GM18870 (cell line): ENCODE measurements around the gene CHID1.

Source experiments
- ATAC-seq: cut with Tn5 transposase; IDR thresholded peaks from one replicate; pipeline ENCODE4 v1.9.1; 2021; ENCODE audit warnings: moderate library complexity; ENCODE audit not compliant: unreplicated experiment

CHID1 gene

DNA sequence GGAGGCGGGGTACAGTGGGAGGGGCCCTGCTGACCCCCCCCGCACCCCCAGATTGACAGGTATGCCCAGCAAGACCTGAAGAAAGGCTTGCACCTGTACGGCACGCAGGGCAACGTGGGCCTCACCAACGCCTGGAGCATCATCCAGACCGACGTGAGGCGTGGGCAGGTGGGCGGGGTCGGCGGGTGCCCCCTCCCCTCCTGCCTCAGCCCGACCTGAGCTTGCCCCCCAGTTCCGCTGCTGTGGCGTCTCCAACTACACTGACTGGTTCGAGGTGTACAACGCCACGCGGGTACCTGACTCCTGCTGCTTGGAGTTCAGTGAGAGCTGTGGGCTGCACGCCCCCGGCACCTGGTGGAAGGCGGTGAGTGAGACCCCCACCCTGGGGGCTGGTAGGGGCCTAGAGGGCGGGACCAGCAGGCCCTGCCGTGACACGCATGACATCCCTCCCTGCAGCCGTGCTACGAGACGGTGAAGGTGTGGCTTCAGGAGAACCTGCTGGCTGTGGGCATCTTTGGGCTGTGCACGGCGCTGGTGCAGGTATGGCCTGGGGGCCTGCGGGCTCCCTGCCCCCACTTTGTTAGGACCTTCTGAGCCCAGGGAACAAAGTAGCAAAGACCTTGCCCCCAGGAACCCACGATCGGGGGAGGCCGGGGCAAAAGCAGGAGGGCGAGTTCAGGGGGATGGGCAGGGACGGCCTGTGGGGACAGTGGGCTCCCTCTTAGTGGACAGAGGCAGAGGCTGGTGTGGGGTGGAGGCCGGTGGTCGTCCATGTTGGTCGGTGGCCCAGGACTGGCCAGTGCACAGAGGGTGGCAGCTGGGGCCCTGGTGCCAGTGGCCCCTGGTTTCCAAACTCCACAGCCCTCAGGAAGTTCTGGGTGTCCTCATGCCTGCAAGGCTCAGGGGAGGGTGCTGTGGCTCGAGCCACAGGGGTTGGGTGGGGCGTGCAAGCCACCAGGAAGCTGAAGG lies 44.9 kb downstream of the CHID1 start:
- no peak for ATAC-seq

DNA sequence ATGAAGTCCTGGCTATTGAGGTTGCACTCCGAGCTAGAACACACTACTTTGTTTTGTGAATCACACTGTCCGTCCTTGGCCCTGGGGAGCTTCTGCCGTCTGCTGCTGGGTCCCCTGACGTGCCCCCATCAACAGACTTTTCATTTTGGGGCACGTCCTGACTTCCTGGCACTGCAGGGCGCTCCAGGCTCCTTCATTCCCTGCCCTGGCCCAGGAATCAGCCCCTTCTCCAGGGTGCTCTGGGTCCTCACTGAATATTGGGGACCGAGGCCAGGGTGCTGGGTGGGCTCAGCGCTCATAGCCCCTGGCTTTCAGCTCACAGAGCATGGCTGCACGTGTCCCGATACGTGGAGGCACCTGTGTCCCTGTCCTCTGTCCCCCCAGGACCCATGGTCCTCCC lies 45.7 kb downstream of the CHID1 start:
- no peak for ATAC-seq

DNA sequence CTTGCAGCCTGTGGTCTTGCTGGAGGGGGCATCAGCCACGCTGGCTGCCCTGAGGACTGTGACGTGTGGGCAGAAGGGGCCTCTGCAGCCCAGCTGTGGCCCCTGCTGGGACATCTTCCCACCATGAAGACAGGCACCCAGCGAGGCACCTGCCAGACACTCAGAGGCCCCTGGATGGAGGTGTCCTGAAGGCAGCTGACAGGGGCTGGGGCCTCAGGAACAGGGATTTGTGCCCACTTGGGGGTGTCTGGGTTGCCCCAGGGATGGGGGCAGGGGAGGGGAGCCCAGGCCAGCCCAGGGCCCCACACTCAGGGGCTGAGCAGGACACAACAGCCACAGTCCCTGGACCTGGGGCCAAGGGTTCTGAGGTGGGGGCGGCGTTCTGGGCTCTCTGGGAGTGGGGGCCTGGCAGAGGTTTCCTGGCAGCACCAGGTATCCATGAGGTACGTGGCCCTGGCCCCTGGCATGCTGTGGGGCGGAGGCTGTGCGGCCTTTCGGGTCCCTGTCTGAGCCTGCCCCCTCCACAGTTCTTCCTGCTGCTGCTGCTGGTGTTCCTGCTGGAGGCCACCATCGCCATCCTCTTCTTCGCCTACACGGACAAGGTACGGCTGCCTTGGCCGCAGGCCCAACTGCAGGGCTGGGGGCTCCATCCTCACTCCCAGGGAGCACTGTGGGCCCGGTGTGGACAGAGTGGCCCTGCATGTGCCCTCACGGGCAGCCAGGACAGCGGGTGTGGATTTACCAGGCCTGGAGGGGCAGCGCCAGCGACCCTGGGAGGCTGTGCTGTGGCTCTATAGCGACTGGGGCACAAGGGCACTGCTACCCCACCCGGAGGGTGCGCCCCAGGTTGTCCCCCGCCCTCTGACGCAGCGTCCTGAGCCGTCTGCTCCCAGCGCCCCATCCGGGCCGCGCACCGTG lies 46.4 kb downstream of the CHID1 start:
- ATAC-seq, result no peak

DNA sequence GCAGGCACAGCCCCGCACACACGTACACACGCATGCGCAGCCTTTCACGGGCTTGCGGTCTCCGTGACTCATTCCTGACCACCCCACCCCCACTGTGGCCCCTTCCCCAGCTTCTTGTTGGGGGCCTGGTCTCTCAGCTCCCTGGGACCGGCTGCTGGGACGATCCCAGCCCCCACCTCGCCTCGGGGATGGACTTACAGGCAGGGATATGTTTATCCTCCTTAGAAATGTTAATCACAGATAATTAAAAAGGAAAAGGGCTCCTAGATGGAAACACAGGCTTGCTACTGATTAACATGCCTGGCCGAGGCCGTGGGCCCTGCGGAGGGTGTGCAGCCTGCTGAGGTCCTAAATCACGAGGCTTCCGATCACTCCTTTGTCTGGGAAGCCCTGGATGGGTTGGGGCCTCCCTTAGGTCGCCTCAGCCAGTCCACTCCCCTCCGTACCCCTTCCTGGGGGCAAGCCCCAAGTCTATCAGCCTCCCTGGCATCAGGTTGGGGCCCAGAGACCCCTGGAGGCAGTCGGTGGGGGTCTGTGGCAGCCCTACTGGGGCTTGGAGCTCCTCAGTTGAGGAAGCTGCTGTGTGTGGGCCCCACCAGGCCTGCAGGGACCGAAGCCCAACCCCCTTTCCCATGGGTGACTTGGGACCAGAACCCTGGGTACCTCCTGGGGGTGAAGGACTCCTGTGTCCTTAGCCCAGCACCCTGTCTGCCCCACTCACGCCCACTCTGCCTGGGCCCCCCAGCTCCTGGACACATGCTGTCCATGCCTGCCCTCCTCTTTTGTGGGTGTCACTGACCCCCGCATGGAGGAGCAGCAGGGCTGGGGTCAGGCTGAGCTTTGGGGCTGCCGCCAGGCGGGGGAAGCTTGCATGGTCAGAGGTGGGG lies 47.3 kb downstream of the CHID1 start:
- ATAC-seq, result no peak

DNA sequence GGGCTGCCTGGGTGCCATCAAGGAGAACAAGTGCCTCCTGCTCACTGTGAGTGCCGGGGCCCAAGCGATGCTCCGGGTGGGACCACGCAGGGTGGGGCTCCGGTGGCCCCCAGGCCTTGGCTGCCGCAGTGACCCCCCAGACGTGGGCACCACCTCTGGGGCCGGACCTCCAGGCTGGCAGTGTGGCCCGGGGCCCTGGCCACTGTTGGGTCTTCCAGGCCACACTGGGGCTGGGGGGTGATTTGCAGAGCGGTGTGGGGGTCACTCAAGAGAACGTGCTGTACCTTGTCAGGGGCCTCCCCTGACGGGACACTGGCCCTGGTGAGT lies 48.0 kb downstream of the CHID1 start:
- no peak for ATAC-seq

DNA sequence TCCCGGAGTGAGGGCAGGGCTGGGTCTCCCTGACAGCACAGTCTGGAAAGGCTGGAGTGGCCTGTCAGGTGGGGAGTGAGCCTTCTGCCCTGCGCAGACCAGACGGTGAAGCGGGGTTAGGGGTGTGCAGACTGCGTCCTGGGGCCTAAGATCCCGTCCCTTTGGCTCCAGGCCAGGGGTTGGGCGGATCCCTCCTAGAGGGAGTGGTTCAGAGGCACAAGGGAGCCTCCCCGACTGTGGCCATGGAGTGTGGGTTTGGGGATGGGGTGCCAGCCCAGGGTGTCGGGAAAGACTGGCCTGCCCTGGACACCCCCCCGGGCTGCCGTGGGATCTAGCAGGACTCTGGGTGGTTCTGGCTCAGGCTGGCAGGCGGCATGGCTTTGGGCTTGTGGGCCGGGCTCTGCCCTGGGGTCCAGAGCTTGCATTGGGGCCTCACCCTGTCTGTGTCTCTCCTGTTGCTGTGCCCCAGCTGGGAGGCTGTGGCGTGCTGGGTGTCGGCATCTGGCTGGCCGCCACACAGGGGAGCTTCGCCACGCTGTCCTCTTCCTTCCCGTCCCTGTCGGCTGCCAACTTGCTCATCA lies 48.4 kb downstream of the CHID1 start:
- no peak for ATAC-seq

DNA sequence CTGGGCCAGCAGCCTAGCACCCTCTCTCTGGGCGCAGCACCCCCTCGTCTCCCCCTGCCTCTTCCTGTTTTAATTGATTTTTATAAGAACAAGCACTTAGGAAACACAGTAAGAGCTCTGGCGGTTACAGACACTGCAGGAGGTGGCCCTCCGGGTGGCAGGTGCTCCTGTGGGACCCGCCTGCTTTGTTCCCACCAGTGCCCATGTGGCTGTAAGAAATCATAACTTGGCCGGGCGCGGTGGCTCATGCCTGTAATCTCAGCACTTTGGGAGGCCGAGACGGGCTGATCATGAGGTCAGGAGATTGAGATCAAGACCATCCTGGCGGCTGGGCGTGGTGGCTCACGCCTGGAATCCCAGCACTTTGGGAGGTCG lies 49.5 kb downstream of the CHID1 start:
- ATAC-seq, result no peak

DNA sequence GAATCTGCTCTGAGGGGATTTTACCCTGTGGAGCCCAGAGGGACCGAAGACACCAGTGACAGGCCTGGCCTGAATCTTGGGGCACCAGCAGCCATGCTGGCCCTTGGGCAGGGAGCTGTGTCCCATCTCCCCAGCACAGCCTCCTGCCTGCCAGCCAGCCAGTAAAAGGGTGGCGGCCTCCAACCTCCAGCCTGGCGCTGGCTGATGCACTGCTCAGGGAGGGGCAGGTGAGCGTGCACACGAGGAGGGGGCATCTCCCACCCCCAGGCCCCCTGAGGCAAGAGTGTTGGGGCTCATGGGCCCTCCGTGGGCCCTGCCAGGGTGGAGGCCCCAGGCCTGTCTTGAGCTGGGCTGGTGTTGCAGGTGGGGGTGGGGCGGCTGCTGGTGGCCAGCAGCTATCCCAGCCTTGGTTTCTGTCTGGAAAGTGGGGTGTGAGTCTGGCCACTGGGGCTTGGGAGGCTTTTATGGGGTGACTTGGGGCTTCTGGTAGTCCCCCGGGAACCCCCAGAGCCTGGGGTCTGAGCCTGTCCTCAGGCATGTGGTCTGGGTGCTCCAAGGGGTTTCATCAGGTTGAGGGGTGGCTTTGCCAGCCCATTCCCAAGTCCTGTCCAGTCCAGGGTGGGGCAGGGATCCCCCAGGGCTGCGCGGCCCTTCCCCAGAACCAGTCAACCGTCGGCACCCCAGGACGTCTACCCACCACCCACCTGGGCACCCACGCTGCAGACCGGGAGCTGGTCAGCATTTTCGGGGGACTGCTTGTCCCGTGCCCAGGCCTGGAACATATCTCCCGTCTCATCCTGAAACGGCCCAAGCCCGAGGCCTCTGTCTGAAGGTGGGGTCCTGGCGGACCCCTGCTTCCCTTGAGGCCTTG lies 50.1 kb downstream of the CHID1 start:
- no peak for ATAC-seq

DNA sequence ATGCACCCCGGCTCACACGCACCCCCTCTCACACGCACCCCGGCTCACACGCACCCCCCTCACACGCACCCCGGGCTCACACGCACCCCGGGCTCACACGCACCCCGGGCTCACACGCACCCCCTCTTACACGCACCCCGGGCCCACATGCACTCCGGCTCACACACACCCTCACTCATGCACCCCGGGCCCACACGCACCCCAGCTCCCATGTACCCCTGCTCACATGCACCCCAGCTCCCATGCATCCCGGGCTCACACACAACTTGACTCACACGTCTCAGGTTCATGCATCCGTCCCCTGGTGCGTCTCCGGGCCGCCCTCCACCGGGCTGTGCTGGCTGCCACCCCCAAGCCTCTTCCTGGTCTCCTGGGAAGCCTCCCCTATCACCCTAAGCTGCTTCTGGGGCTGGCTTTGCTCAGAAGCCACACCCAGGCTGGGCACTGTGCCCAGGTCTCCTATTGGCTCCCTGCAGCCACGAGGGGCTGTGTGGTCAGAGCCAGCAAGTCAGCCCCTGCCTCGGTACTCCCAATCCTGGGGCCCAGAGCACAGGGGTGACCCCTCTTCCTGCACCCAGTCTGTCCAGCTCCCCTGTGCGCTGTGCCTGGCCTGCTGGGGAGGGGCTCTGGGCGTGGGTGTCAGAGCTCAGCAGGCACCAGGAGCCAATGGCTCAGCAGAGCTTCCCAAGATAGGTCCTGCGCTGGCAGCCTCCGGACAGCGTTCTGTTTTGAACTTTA lies 51.0 kb downstream of the CHID1 start:
- no peak for ATAC-seq

DNA sequence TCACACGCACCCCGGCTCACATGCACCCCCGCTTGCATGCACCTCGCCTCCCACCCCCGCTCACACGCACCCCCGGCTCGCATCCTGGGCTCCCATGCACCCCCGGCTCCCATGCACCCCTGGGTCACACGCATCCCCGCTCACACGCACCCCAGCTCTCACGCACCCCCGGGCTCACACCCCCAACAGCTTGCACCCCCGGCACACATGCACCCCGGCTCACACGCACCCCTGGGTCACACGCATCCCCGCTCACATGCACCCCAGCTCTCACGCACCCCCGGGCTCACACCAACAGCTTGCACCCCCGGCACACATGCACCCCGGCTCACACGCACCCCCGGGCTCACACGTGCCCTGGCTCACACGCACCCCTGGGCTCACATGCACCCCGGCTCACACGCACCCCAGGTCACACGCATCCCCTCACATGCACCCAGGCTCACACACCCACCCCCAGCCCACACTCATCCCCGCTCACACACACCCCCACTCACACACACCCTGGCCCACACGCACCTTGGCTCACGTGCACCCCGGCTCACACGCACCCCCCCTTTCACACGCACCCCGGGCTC lies 51.8 kb downstream of the CHID1 start:
- no peak for ATAC-seq

DNA sequence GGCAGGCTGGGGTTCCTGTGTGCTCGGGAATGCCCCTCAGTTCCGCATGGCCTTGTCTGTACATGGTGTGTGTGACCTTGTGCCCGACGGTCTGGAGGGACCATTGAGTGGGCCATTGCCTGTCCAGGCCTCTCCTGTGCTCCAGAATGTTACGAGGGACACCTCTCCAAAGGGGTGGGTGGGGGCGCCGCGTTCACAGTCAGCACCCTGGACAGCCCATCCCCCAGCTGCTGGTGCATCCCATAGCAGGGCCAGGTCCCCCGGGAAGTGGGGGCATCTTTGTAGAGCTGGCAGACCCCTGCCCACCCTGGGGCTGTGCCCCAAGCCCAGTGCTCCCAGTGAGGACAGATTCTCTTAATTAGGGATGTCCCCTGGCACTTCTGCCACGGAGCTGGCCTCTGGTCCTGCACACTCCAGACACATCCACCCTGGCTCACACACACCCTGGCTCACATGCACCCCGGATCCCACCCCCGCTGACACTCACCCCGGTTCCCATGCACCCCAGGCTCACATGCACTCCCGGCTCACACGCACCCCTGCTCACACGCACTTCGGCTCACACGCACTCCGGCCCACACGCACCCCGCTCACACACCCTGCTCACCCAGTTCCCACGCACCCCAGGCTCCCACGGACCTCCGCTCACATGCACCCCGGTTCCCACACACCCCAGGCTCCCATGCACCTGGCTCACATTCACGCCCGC lies 52.4 kb downstream of the CHID1 start:
- no peak for ATAC-seq

DNA sequence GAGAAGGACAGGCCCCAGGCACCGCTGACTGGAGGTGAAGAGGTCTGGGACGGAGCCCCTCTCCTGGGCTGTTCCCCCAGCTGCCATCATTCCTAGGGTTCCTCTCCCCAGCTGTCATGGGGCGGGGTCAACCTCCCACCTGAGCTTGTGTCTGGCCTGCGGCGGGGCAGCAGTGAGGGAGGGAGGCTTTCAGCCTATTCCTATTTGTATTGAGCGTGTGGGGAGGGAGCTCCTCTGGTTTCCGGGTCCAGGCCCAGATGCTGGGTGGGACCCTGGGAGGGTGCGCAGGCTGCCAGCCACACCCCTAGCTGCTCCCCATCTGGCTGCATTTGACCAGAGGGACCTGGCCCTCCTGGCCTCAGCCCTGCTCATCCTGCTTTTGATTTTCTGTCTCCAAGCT lies 54.2 kb downstream of the CHID1 start:
- no peak for ATAC-seq

DNA sequence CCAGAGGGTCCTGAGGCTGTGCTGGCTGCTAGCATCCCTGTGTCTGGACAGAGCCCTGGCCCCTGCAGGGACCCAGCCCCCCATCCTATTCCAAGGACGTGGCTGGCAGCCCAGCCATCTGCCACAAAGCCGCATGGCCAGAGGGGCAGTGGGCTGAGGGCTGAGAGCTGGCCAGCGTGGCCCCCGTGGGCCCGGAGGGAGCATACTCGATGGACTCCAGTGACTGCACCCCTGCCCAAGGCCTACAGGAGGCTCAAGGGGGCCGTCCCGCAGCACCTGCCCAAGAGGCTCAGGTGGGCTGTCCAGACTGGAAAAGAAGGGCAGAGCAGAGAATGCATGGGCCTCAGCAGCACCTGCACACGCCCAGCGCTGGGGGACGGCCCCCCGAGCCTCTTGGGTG lies 54.8 kb downstream of the CHID1 start:
- no peak for ATAC-seq

DNA sequence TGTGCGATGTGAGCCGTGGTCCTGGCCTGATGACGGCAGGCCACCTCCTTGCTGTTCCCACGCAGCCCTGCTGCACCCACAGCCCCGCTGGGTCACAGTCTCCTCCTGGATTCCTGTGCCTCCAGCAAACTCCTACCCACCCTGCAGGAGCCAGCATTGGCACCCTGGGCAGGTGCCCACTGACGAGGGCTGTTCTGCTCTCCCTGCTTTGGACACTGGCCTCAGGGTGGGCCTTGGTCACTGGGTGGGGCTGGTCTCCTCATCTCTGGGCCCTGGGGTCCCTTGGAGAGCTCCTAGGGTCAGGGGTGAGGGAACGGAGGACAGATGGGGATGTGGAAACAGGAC lies 55.3 kb downstream of the CHID1 start:
- ATAC-seq, result no peak

DNA sequence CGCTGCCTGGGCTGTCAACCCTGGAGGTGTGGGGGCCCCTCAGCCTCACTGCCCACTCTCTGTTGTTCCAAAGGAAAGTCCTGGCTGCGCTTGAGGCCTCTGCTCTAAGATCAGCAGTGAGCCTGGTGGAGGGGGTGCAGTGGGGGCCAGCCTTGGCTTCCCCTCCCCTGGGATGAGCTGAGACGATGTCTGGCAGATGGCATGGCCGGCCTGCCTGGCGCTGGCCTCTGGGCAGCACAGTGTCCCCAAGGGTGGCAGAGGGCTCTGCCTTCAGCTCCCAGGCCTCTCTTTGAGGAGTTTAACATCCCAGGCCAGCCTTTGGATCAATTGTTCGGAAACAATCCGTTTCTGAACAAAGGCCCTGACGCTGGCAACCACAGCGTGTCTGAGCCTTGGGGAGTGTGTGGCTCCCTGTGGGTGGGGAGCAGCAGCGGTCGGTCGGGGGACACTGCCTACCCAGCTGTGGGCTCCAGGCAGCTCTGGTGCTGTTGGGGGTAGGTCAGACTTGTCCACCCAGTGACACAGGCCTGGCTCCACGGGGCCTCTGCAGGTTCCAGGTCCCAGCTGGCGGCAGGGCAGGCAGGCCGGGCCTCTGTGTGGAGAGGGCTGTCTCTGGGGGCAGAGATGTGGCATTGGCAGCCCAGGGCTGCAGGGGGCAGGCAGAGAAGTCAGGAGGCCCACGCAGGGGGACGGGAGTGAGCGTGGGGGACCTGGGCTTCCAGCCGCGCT lies 55.8 kb downstream of the CHID1 start:
- ATAC-seq, result no peak

DNA sequence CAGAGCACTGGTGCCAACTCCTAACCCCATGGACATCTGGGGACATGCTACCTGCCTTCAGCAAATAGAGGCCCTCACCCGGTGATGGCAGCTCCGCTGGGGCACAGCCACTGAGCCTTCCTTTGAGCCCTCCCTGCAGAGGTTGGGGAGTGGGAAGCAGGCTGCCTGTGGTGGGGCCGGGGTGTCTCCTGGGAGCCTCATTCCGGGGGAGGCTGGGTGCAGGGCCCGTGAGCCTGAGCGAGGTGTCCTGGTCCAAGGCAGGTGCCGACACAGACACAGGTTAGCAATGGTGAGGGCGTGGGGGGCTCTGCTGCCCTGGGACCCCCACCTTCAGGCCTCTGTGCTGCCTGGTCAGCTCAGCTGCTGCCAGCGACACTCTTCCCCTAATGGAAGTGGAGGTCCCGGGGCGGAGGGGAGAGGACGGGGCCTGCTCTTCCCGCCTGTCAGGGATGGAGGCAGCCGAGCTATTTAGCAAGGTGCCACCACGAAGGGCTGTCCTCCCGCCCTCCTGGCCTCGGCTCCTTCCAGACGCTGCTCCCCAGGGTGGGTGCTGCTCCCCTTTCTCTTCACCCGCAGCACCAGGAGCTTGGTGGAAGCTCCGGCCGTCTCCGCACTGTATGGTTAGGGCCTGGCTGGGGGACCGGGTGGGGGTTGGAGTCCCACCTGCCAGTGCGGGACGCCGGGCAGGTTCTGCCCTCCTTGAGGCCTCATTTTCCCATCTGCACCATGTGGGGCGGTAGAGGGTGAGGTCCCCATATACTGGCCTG lies 56.7 kb downstream of the CHID1 start:
- ATAC-seq, result no peak

DNA sequence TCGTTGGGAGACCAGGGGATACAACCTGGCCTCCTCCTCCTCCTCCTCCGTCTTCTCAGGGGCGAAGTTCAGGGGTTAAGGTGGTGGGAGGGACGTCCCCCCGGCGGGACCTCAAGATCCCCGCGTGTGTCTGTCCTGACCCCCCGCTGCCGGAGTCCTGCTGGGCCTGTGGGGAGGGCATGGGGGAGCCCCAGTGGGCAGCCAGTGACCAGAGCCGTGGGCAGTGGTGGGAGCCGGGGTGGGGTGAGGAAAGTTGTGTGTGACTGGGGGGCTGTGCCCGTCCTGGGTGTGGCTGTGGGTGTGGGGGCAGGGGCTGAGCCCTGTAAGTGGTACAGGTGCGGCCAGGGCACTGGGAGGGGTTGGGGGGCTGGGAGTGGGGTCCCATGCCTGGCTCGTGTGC lies 57.8 kb downstream of the CHID1 start:
- ATAC-seq, result no peak
